Urinary bladder (tissue), 4 donors: ENCODE data around the gene PSMD8. TPM values are rescaled to one million over a fixed set of nuclear protein-coding genes. Genes with fewer than 3 reads are reported as not detected.
"Not testable (repeated sequence)": the region's sequence is repeated elsewhere in the genome, so short reads cannot be mapped to it uniquely, and the experiment has no call there.

Experiments used
- DNase-seq: peaks from one replicate; pipeline ENCODE4 v3.0.0-alpha.2; 2015; ENCODE audit errors: extremely low spot score
- H3K27ac ChIP-seq: one replicate; pipeline ENCODE4 v1.5.1; 2013; ENCODE audit warnings: low read depth, mild to moderate bottlenecking, moderate library complexity
- H3K36me3 ChIP-seq: one replicate; pipeline ENCODE4 v1.6.1; 2013; ENCODE audit warnings: mild to moderate bottlenecking, moderate library complexity; ENCODE audit not compliant: insufficient read depth
- H3K4me1 ChIP-seq: one replicate; pipeline ENCODE4 v1.6.1; 2013; ENCODE audit warnings: mild to moderate bottlenecking, moderate library complexity; ENCODE audit not compliant: insufficient read depth
- H3K4me3 ChIP-seq: one replicate; pipeline ENCODE4 v1.5.1; 2013; ENCODE audit warnings: low read depth, low read length
- WGBS: extraction: QIAGEN DNeasy Blood & Tissue Kit; methylation state at CpG from one replicate; pipeline ENCODE4 v1.1.7; 2013; 5-methylcytosine and 5-hydroxymethylcytosine counted together
- polyA plus RNA-seq: library from polyadenylated mRNA; stranded (reverse); fragments of 200-250 nt; gene quantifications from one replicate; pipeline ENCODE4 v1.2.3, GENCODE V29; 2013
- total RNA-seq: library from RNA; depleted of rRNA; stranded (reverse); fragments of >200 nt; gene quantifications from one replicate; pipeline ENCODE4 v1.2.3, GENCODE V29; 2014
- donor health status: healthy with polysubstance abuse.
- donor health status: healthy.

The PSMD8 gene
- total and polyA plus RNA-seq, 2 donors = 102 to 166 TPM

DNA sequence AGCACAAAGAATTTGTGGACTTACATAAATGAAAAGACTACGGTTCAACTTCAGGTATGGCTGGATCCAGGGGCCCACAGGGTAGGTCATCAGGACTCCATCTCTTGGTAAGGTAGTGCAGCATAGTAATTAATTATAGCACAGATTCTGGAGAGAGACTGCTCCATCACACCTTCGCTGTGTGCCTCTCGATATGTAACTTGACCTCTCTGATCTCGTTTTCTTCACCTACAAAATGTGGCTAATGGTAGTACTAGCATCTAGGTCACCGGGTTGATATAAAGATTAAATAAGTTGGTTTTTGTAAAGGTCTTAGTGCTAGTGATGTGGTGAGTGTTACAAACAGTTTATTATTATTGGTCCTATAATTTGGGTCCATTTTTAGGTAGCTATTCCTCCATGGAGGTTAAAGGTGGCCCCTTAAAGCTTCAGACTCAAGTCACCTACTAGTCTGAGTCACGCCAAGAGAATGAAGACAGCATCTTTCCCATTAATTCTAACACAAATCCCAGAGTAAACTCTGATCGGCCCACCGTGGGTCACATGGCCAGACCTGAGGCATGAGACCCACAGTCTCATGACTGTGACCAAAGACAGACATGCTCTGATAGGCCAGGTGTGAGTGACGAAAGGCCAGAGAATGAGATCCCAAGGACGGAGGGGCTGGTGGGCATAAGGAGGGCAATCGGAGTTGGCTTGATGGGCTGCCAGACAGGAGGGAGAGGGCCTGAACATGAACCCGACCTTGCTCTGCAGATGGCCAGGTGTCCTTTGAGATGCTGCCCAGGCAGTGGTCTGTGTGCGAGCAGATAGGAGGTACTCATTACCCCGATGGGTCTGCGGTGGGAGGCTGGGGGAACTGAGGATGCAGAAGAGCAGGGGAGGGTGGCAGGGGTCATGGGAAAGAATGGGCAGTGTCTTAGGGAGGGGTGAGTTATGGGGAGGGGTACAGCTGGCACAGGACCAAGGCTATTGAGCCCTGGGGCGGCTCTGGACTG is 18.3 kb upstream of the PSMD8 start:
- H3K27ac ChIP-seq = no peak overlapping the region
- no peaks in the 10 kb centered on the region for H3K4me1 ChIP-seq
- WGBS = 72% methylated on average over 16 of the region's 16 CpGs
- H3K4me3 ChIP-seq = no peak overlapping the region
- no peaks in the 10 kb centered on the region for H3K36me3 ChIP-seq
- DNase-seq = no peak

DNA sequence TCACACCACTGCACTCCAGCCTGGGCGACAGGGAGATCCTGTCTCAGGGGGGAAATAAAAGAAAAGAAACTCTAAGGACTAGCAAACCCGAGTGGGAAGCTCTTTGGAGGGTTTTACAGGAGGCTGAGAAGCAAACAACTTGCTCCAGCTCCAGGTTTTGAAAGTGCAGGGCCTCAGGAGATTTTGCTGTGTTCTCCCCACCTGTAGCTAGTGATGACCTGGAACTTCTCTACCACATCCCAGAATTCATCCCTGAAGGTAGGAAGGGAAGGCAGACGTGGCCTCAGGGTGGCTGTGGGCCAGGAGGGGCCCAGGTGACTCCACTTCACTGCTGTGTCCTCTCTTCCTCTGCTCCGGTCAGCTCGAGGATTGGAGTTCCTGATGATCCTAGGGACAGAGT is 16.3 kb upstream of the PSMD8 start:
- Histone ChIP-seq H3K27ac (no peak overlapping the region), H3K36me3 (no peaks in the 10 kb centered on the region), H3K4me1 (no peaks in the 10 kb centered on the region), H3K4me3 (no peak overlapping the region)
- 37% methylated on average over 5 of the region's 5 CpGs for WGBS
- no peak for DNase-seq

DNA sequence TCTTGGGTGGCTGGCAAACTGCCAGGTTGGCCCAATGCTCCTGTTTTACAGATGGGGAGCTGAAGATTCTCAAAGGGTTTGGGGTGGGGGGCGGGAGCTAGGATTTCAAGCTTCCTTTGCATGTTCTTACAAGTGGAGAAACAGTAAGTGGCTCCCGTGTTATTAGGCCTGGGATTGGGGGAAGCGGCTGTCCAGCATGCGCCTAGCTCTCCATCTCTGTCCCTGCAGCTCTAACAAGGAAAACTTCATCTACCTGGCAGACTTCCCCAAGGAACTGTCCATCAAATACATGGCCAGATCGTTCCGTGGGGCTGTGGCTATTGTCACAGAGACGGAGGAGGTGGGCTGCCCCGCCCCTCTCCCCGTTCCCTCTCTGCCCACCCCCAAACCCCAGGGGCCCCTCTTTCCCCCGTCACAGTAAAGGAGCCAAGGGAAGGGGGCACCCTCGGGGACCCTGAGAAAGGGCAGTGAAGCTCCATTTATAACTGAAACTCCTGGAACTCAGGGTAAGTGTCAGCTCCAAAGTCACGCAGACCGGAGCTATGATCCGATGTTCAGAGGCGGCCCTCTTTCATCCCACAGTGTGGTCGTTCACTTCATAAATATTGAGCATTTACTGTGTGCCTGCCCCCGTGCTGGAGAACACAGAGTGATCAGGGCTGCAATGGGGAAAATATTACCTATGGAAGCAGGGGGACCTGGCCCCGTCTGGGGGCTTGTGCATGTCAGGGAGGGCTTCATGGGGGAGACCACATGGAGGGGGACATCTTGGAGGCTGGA is 14.9 kb upstream of the PSMD8 start:
- H3K36me3 ChIP-seq = no peaks in the 10 kb centered on the region
- H3K27ac ChIP-seq = no peak overlapping the region
- WGBS = 52% methylated on average over 18 of the region's 18 CpGs
- H3K4me3 ChIP-seq = no peak overlapping the region
- no peak for DNase-seq
- no peaks in the 10 kb centered on the region for H3K4me1 ChIP-seq

GRCh38 chr19:38360351-38360750 is 14.0 kb upstream of the PSMD8 start:
- no peaks in the 10 kb centered on the region for H3K4me1 ChIP-seq
- no peaks in the 10 kb centered on the region for H3K36me3 ChIP-seq
- WGBS = 89% methylated on average over 9 of the region's 9 CpGs
- no peak overlapping the region for H3K27ac ChIP-seq
- DNase-seq = no peak
- H3K4me3 ChIP-seq = no peak overlapping the region

DNA sequence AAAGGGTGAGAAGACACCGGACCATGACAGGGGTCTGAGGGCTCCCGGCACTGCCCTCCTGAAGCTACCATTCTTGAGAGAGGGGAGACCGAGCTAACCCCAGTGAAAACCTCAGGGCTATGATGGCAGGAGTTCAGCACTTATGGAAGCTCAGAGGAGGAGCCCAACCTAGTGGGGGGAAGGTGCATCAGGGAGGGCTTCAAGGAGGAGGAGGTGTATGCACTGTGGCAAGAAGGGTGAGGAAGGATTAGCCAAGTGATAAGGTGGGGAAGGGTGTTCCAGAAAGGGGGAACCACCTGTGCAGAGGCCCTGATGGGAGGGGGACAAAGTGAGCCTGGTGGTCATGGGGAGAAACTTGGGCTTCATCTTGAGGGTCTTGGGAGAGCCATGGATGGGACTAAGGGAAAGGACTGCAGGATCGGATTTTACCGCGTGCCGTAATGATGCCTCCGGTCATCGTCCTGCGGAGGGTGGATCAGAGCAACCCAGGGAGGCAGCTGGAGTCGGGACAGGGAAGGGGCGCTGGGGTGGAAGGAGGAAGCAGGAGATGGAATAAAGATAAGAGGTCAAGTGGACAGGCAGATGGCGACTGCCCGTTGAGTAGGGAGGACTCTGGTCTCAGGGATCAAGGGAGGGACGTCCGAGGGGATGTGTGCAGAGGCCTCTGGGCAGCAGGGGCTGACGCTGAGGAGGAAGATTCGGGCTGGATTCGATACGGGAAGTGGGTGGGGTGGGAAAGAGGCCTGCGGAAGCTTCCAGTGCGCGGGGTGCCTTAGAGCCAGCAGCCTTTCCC is 13.3 kb upstream of the PSMD8 start:
- H3K4me3 ChIP-seq = peak overlapping the region; percentile 46
- no peaks in the 10 kb centered on the region for H3K4me1 ChIP-seq
- H3K36me3 ChIP-seq = no peaks in the 10 kb centered on the region
- WGBS = 17% methylated on average over 23 of the region's 23 CpGs
- H3K27ac ChIP-seq = no peak overlapping the region
- DNase-seq = no peak

DNA sequence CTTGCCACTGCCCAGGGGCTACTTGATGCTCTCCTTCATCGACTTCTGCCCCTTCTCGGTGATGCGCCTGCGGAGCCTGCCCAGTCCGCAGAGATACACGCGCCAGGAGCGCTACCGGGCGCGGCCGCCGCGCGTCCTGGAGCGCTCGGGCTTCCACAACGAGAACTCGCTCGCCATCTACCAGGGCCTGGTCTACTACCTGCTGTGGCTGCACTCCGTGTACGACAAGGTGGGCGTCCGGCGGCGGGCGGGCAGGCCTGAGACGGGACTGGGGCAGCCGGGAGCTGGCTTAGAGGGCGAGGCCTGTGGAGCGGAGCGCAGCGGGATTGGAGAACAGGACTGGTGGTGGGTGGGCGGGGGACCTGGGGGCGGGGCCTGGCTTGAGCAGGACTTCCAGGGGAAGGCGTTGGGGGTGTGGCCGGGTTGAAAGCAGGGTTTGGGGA is 12.7 kb upstream of the PSMD8 start:
- Histone ChIP-seq H3K4me1 (no peaks in the 10 kb centered on the region), H3K36me3 (no peaks in the 10 kb centered on the region), H3K4me3 (peak overlapping the region; percentile 46), H3K27ac (no peak overlapping the region)
- peak; percentile 45 for DNase-seq
- under 1% methylated on average over 37 of the region's 37 CpGs for WGBS

DNA sequence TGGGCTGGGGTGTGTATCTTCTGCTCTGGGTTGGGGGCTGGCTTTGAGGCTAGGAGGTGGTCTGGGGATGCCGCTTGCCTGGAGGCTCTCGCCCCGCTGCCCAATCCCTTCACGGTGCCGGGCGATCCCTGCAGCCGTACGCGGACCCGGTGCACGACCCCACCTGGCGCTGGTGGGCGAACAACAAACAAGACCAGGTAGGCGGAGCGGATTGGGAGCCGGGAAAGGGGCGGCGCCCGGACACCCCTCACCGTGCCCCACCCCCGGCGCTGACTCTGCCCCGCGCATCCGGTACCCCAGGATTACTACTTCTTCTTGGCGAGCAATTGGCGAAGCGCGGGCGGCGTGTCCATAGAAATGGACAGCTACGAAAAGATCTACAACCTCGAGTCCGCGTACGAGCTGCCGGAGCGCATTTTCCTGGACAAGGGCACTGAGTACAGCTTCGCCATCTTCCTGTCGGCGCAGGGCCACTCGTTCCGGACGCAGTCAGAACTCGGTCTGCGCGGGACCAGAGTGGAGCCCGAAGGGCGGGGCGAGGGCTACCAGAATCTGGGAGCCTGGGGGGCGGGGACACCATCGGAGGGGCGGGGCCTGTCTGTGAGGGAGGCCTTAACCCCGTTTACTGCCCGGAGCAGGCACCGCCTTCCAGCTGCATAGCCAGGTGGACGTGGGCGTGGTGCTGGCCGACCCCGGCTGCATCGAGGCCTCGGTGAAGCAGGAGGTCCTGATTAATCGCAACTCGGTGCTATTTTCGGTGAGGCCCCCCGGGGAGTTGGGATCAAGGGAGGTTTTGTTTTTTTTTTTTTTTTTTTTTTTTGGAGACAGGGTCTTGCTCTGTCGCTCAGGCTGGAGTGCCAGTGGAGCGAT is 12.1 kb upstream of the PSMD8 start:
- Histone ChIP-seq H3K36me3 (no peaks in the 10 kb centered on the region), H3K27ac (no peak overlapping the region), H3K4me1 (no peaks in the 10 kb centered on the region), H3K4me3 (peak overlapping the region; percentile 46)
- WGBS = 2% methylated on average over 68 of the region's 68 CpGs
- DNase-seq = no peak

- not testable (repeated sequence) for H3K4me3 ChIP-seq, H3K27ac ChIP-seq, H3K36me3 ChIP-seq, H3K4me1 ChIP-seq, DNase-seq
- 77% methylated on average over 15 of the region's 16 CpGs for WGBS
Observed at GRCh38 chr19:38362946-38363688, 11.3 kb upstream of the PSMD8 start.

DNA sequence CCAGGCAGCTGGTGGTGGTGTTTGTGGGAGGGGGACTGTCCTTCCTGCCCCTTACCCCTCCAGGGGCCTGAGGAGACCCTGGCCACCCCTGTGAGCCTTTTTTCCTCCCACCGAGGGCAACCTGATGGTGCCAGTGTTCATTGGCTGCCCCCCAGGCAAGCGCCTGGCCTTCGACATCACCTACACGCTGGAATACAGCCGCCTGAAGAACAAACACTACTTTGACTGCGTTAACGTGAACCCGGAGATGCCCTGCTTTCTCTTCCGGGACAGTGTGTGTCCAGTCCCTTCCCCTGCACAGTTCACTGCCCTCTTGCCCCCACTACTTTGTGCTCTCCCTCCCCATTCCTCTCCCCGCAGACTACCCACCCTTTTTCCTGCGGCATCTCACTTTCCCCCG is 7.3 kb upstream of the PSMD8 start:
- DNase-seq = no peak
- Histone ChIP-seq H3K36me3 (no peaks in the 10 kb centered on the region), H3K27ac (no peak overlapping the region), H3K4me3 (no peak overlapping the region), H3K4me1 (no peaks in the 10 kb centered on the region)
- whole genome bisulfite sequencing = 78% methylated on average over 12 of the region's 12 CpGs

- Histone ChIP-seq H3K27ac (no peak overlapping the region), H3K36me3 (no peaks in the 10 kb centered on the region), H3K4me1 (no peaks in the 10 kb centered on the region), H3K4me3 (no peak overlapping the region)
- no peak for DNase-seq
- 84% methylated on average over 2 of the region's 2 CpGs for WGBS
Observed at GRCh38 chr19:38369584-38369983, 4.8 kb upstream of the PSMD8 start.

GRCh38 chr19:38370299-38370698 is 4.1 kb upstream of the PSMD8 start:
- Histone ChIP-seq H3K4me3 (no peak overlapping the region), H3K27ac (no peak overlapping the region), H3K4me1 (no peaks in the 10 kb centered on the region), H3K36me3 (no peaks in the 10 kb centered on the region)
- DNase-seq = no peak
- 65% methylated on average over 12 of the region's 12 CpGs for WGBS

- Histone ChIP-seq H3K36me3 (no peaks in the 10 kb centered on the region), H3K4me1 (no peaks in the 10 kb centered on the region), H3K4me3 (no peak overlapping the region), H3K27ac (no peak overlapping the region)
- no peak for DNase-seq
- 69% methylated on average over 6 of the region's 6 CpGs for WGBS
Observed at GRCh38 chr19:38371081-38371480, 3.3 kb upstream of the PSMD8 start.
